ENCODE data around the gene STIM1.
"Not testable (repeated sequence)": the region's sequence is repeated elsewhere in the genome, so short reads cannot be mapped to it uniquely, and the experiment has no call there.

The STIM1 gene

GRCh38 chr11:4102711-4103110, 247.2 kb downstream of the STIM1 start:
- DNase-seq (ENCODE audit: low read depth, low spot score) = no peak

GRCh38 chr11:4103269-4103668, 247.8 kb downstream of the STIM1 start:
- DNase-seq (ENCODE audit: low read depth, low spot score) = no peak

- DNase-seq (ENCODE audit: low read depth, low spot score) = no peak
Measured at GRCh38 chr11:4105916-4106315, 250.5 kb downstream of the STIM1 start.

GRCh38 chr11:4111834-4112233, 256.4 kb downstream of the STIM1 start:
- no peak for DNase-seq (ENCODE audit: low read depth, low spot score)

GRCh38 chr11:4115128-4115527, 259.7 kb downstream of the STIM1 start:
- DNase-seq (ENCODE audit: low read depth, low spot score) = no peak

- no peak for DNase-seq (ENCODE audit: low read depth, low spot score)
Measured at GRCh38 chr11:4118107-4118506, 262.6 kb downstream of the STIM1 start.

GRCh38 chr11:4123218-4123617, 267.8 kb downstream of the STIM1 start:
- DNase-seq (ENCODE audit: low read depth, low spot score) = no peak

- no peak for DNase-seq (ENCODE audit: low read depth, low spot score)
Measured at GRCh38 chr11:4125141-4125540, 269.7 kb downstream of the STIM1 start.

GRCh38 chr11:4127357-4127756, 271.9 kb downstream of the STIM1 start:
- no peak for DNase-seq (ENCODE audit: low read depth, low spot score)

- not testable (repeated sequence) for DNase-seq (ENCODE audit: low read depth, low spot score)
Measured at GRCh38 chr11:4130219-4130618, 274.8 kb downstream of the STIM1 start.

GRCh38 chr11:4134806-4135205, 279.3 kb downstream of the STIM1 start:
- no peak for DNase-seq (ENCODE audit: low read depth, low spot score)

- DNase-seq (ENCODE audit: low read depth, low spot score) = no peak
Measured at GRCh38 chr11:4138497-4138896, 283.0 kb downstream of the STIM1 start.

GRCh38 chr11:4140067-4140636, 284.7 kb downstream of the STIM1 start:
- no peak for DNase-seq (ENCODE audit: low read depth, low spot score)

Data from activated naive CD8-positive, alpha-beta T cell treated with anti-CD3 and anti-CD28 coated beads, Interleukin-2, amount 50 U/mL, for 16 hours (primary cell).